SK-N-SH treated with all-trans-retinoic acid at 6 μM for 48 hours (cell line): ENCODE data around the gene CPNE8.

Experiments
- ATAC-seq: fragments of 200-7000 bp; cut with Tn5 transposase; 3 replicates; pipeline ENCODE4 v1.9.1; 2020; ENCODE audit warnings: mild to moderate bottlenecking, moderate library complexity
- ARNTL ChIP-seq: fragments of 450-650 bp; formaldehyde crosslinking; IDR thresholded peaks from 2 replicates; pipeline ENCODE4 v1.5.0; 2020; ENCODE audit warnings: low read depth, mild to moderate bottlenecking, moderate library complexity, borderline replicate concordance
- BACH2 ChIP-seq: fragments of 250-450 bp; sonication (Bioruptor Pico); IDR thresholded peaks from 2 replicates; pipeline ENCODE4 v1.9.0; 2021; ENCODE audit warnings: mild to moderate bottlenecking, borderline replicate concordance
- CSDC2 ChIP-seq: fragments of 250-450 bp; sonication (Bioruptor Pico); IDR thresholded peaks from 2 replicates; pipeline ENCODE4 v1.5.0; 2020; ENCODE audit warnings: mild to moderate bottlenecking, moderate library complexity
- GLIS3 ChIP-seq: fragments of 250-450 bp; sonication (Bioruptor Pico); IDR thresholded peaks from 2 replicates; pipeline ENCODE4 v1.5.0; 2020; ENCODE audit warnings: mild to moderate bottlenecking, moderate library complexity
- ISL1 ChIP-seq: fragments of 250-450 bp; sonication (Bioruptor Pico); IDR thresholded peaks from 2 replicates; pipeline ENCODE4 v2.1.2; 2022; ENCODE audit warnings: mild to moderate bottlenecking, moderate library complexity
- OSR1 ChIP-seq: fragments of 250-450 bp; sonication (Bioruptor Pico); IDR thresholded peaks from 2 replicates; pipeline ENCODE4 v1.8.0; 2022; ENCODE audit warnings: moderate library complexity, mild to moderate bottlenecking, inconsistent platforms
- PPARA ChIP-seq: fragments of 250-450 bp; sonication (Bioruptor Pico); IDR thresholded peaks from 2 replicates; pipeline ENCODE4 v1.5.0; 2020; ENCODE audit warnings: mild to moderate bottlenecking, borderline replicate concordance
- RARB ChIP-seq: fragments of 250-450 bp; sonication (Bioruptor Pico); IDR thresholded peaks from 2 replicates; pipeline ENCODE4 v1.8.0; 2021; ENCODE audit warnings: mild to moderate bottlenecking, moderate library complexity
- SNAI2 ChIP-seq: fragments of 250-450 bp; sonication (Bioruptor Pico); IDR thresholded peaks from 2 replicates; pipeline ENCODE4 v1.5.0; 2020; ENCODE audit warnings: mild to moderate bottlenecking, moderate library complexity
- TOX ChIP-seq: fragments of 250-450 bp; sonication (Bioruptor Pico); IDR thresholded peaks from 2 replicates; pipeline ENCODE4 v1.8.0; 2021; ENCODE audit warnings: mild to moderate bottlenecking, moderate library complexity, borderline replicate concordance
- TSHZ2 ChIP-seq: fragments of 250-450 bp; sonication (Bioruptor Pico); IDR thresholded peaks from 2 replicates; pipeline ENCODE4 v1.5.0; 2020; ENCODE audit warnings: mild to moderate bottlenecking, moderate library complexity
- ZC3H10 ChIP-seq: fragments of 250-450 bp; sonication (Bioruptor Pico); IDR thresholded peaks from 2 replicates; pipeline ENCODE4 v1.5.1; 2021; ENCODE audit warnings: mild to moderate bottlenecking, moderate library complexity
- ZFP3 ChIP-seq: fragments of 250-450 bp; sonication (Bioruptor Pico); IDR thresholded peaks from 2 replicates; pipeline ENCODE4 v1.5.0; 2020; ENCODE audit warnings: mild to moderate bottlenecking, moderate library complexity
- ZFP30 ChIP-seq: fragments of 450-650 bp; formaldehyde crosslinking; IDR thresholded peaks from 2 replicates; pipeline ENCODE4 v1.5.0; 2022; ENCODE audit warnings: mild to moderate bottlenecking, moderate library complexity
- ZNF70 ChIP-seq: fragments of 450-650 bp; formaldehyde crosslinking; IDR thresholded peaks from 2 replicates; pipeline ENCODE4 v1.5.0; 2020; ENCODE audit warnings: mild to moderate bottlenecking, moderate library complexity
- ZNF8 ChIP-seq: fragments of 450-650 bp; formaldehyde crosslinking; IDR thresholded peaks from 2 replicates; pipeline ENCODE4 v1.5.0; 2020; ENCODE audit warnings: mild to moderate bottlenecking, moderate library complexity
- TF ChIP-seq, protein P1 (sequence below): fragments of 250-450 bp; sonication (Bioruptor Pico); IDR thresholded peaks from 2 replicates; pipeline ENCODE4 v1.8.0; 2020; ENCODE audit warnings: mild to moderate bottlenecking, moderate library complexity, borderline replicate concordance
- TF ChIP-seq, protein P2 (sequence below): fragments of 250-450 bp; sonication (Bioruptor Pico); IDR thresholded peaks from 2 replicates; pipeline ENCODE4 v1.5.1; 2020; ENCODE audit warnings: low read depth, mild to moderate bottlenecking, moderate library complexity

The CPNE8 gene

DNA sequence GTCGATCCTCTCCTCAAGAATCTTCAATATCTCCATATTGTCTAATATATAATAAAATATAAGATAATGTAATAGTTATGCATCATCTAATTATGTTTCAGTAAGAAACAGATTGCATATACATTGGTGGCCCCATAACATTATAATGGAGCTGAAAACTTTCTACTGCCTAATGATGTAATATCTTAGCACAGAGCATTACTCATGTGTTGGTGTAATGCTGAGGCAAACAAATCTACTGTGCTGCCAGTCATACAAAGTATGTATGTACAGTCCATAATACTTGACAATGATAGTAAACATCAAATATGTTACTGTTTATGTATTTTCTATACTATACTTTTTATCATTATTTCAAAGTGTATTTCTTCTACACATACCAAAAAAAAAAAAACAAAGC is 128.7 kb downstream of the CPNE8 start (continued):
- no peak for TF ChIP-seq TSHZ2 (CRISPR knock-in tag)
- no peak for TF ChIP-seq OSR1

DNA sequence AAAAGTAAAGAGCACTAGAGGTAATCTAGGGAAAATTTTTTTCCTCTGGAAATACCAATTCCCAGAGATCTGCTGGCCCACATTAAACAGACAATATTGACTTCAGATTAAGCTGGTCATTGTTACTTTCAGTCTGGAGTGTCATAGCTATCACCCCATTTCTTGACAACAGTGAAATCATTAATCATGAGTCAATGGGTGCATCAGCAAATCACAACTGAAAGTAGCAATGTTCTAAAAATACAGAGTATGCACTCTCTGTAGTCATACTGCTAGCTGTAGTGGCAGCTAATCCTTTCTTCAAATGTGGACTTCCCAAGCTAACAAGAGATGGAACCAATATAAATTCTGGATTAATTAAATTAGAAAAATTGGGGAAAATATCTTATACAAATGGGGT is 129.9 kb downstream of the CPNE8 start:
- ATAC-seq, result no peak
- TF ChIP-seq PPARA (CRISPR knock-in tag) (no peak), SNAI2 (CRISPR knock-in tag) (no peak), ARNTL (CRISPR knock-in tag) (no peak), ZNF70 (no peak), CSDC2 (no peak), ZC3H10 (CRISPR knock-in tag) (no peak)

DNA sequence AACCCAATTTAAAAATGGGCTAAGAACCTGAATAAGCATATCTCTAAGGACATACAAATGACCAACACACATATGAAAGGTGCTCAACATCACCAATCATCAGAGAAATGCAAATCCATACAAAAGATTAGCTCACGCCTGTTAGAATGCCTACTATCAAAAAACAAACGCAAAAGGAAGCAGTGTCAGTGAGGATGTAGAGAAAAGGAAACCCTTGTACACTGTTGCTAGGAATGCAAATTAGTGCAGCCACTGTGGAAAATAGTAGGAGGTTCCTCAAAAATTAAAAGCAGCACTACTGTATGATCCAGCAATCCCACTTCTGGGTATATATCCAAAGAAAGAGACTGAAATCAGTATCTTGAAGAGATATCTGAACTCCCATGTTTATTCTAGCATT is 133.0 kb downstream of the CPNE8 start:
- TF ChIP-seq ISL1 (no peak), ARNTL (CRISPR knock-in tag) (no peak)
- no peak for ATAC-seq

DNA sequence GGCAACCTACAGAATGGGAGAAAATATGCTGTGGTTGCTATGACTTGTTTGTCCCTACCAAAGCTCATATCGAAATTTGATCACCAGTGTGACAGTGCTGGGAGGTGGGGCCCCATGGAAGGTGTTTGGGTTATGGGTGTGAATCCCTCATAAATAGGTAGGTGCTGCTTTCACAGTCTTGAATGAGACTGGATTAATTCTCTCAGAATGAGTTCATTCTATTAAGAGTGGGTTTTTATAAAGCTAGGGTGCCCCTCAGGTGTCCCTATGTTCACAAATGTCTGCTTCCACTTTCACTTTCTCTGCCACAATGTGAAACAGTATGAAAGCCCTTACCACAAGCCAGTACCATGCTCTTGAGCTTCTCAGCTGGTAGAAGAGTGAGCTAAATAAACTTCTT is 133.5 kb downstream of the CPNE8 start:
- no peak for ATAC-seq
- no peak for TF ChIP-seq TOX (CRISPR knock-in tag)
- TF ChIP-seq BACH2, result no peak

GRCh38 chr12:38761636-38762342 is 143.6 kb downstream of the CPNE8 start:
- ATAC-seq, result no peak
- no peak for TF ChIP-seq GLIS3 (CRISPR knock-in tag)
- TF ChIP-seq, protein P1, sequence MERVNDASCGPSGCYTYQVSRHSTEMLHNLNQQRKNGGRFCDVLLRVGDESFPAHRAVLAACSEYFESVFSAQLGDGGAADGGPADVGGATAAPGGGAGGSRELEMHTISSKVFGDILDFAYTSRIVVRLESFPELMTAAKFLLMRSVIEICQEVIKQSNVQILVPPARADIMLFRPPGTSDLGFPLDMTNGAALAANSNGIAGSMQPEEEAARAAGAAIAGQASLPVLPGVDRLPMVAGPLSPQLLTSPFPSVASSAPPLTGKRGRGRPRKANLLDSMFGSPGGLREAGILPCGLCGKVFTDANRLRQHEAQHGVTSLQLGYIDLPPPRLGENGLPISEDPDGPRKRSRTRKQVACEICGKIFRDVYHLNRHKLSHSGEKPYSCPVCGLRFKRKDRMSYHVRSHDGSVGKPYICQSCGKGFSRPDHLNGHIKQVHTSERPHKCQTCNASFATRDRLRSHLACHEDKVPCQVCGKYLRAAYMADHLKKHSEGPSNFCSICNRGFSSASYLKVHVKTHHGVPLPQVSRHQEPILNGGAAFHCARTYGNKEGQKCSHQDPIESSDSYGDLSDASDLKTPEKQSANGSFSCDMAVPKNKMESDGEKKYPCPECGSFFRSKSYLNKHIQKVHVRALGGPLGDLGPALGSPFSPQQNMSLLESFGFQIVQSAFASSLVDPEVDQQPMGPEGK (CRISPR knock-in tag), result no peak
- no peak for TF ChIP-seq RARB (CRISPR knock-in tag)
- TF ChIP-seq BACH2, result no peak
- TF ChIP-seq ZFP3, result no peak
- no peak for TF ChIP-seq CSDC2
- no peak for TF ChIP-seq ZC3H10 (CRISPR knock-in tag)
- TF ChIP-seq, all 23 proteins: peak for 0

DNA sequence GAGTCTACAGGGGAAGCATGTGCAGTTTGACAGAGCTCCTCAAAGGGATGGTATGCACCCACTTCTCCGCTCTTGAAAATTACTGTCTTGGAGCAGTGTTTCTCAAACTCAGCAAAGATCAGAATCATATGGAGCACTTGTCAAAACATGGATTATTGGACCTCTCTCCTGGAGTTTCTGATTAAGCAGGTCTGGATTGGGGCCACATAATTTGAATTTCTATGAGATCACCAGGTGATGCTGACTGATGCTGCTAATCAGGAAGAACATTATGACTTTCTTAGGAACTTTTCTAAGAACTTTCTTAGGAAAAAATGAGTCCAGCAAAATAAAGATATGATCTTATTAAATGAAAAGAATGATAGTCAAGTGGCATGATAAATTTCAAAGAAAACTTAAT is 144.3 kb downstream of the CPNE8 start:
- ATAC-seq, result no peak
- TF ChIP-seq SNAI2 (CRISPR knock-in tag) (no peak), BACH2 (no peak), TSHZ2 (CRISPR knock-in tag) (no peak), ZFP30 (CRISPR knock-in tag) (no peak), ARNTL (CRISPR knock-in tag) (no peak), ZNF8 (CRISPR knock-in tag) (no peak), RARB (CRISPR knock-in tag) (no peak), GLIS3 (CRISPR knock-in tag) (no peak)
- TF ChIP-seq, protein P2, sequence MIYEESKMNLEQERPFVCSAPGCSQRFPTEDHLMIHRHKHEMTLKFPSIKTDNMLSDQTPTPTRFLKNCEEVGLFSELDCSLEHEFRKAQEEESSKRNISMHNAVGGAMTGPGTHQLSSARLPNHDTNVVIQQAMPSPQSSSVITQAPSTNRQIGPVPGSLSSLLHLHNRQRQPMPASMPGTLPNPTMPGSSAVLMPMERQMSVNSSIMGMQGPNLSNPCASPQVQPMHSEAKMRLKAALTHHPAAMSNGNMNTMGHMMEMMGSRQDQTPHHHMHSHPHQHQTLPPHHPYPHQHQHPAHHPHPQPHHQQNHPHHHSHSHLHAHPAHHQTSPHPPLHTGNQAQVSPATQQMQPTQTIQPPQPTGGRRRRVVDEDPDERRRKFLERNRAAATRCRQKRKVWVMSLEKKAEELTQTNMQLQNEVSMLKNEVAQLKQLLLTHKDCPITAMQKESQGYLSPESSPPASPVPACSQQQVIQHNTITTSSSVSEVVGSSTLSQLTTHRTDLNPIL (CRISPR knock-in tag), result no peak
